H9 (cell line): Measurements from ENCODE around the gene IQGAP2. TPM values are rescaled to one million over a fixed set of nuclear protein-coding genes. Genes with fewer than 3 reads are reported as not detected.

Source experiments
- DNase-seq: peaks from one replicate; pipeline ENCODE4 v3.0.0-alpha.2; 2017
- H2AFZ ChIP-seq: one replicate; pipeline ENCODE4 v1.6.1; 2013; ENCODE audit warnings: mild to moderate bottlenecking, low read length, control low read depth, moderate library complexity
- H2AK5ac ChIP-seq: 2 replicates; pipeline ENCODE4 v1.6.1; 2013; ENCODE audit warnings: low read length, control low read depth, mixed read lengths; ENCODE audit not compliant: insufficient read length
- H2BK120ac ChIP-seq: one replicate; pipeline ENCODE4 v1.6.1; 2013; ENCODE audit warnings: low read depth, mild to moderate bottlenecking, low read length, control low read depth, inconsistent platforms; ENCODE audit not compliant: poor library complexity, severe bottlenecking
- H2BK12ac ChIP-seq: 2 replicates; pipeline ENCODE4 v1.6.1; 2013; ENCODE audit warnings: low read length, control low read depth, mixed read lengths, low read depth; ENCODE audit not compliant: insufficient read length
- H2BK15ac ChIP-seq: 2 replicates; pipeline ENCODE4 v1.6.1; 2013; ENCODE audit warnings: low read depth, low read length, control low read depth
- H2BK20ac ChIP-seq: one replicate; pipeline ENCODE4 v1.6.1; 2013; ENCODE audit warnings: low read depth, mild to moderate bottlenecking, low read length, control low read depth, inconsistent platforms; ENCODE audit not compliant: poor library complexity, severe bottlenecking
- H2BK5ac ChIP-seq: 2 replicates; pipeline ENCODE4 v1.6.1; 2013; ENCODE audit warnings: low read length, control low read depth, mixed read lengths; ENCODE audit not compliant: insufficient read length
- H3K14ac ChIP-seq: 2 replicates; pipeline ENCODE4 v1.6.1; 2013; ENCODE audit warnings: low read length, control low read depth; ENCODE audit not compliant: insufficient read depth
- H3K18ac ChIP-seq: 2 replicates; pipeline ENCODE4 v1.6.1; 2013; ENCODE audit warnings: low read depth, mild to moderate bottlenecking, mixed read lengths, low read length, control low read depth; ENCODE audit not compliant: insufficient read length
- H3K23ac ChIP-seq: 2 replicates; pipeline ENCODE4 v1.6.1; 2013; ENCODE audit warnings: low read length, control low read depth, mixed read lengths, low read depth; ENCODE audit not compliant: insufficient read length
- H3K23me2 ChIP-seq: 2 replicates; pipeline ENCODE4 v1.6.1; 2013; ENCODE audit warnings: low read depth, mild to moderate bottlenecking, mixed read lengths, low read length, control low read depth; ENCODE audit not compliant: insufficient read length, poor library complexity, severe bottlenecking
- H3K27ac ChIP-seq: 2 replicates; pipeline ENCODE4 v1.5.1; 2013; ENCODE audit warnings: low read length, control low read depth, mixed read lengths, low read depth; ENCODE audit not compliant: insufficient read length
- H3K27me3 ChIP-seq: 2 replicates; pipeline ENCODE4 v1.6.1; 2013; ENCODE audit warnings: low read length, control low read depth, inconsistent platforms; ENCODE audit not compliant: insufficient read depth
- H3K4ac ChIP-seq: 2 replicates; pipeline ENCODE4 v1.6.1; 2013; ENCODE audit warnings: low read depth, mild to moderate bottlenecking, control low read depth, inconsistent platforms, low read length, moderate library complexity
- H3K4me1 ChIP-seq: 2 replicates; pipeline ENCODE4 v1.6.1; 2013; ENCODE audit warnings: low read length, control low read depth, inconsistent platforms; ENCODE audit not compliant: insufficient read depth
- H3K4me2 ChIP-seq: 2 replicates; pipeline ENCODE4 v1.6.1; 2013; ENCODE audit warnings: low read length, control low read depth, mixed read lengths; ENCODE audit not compliant: insufficient read length, insufficient read depth
- H3K56ac ChIP-seq: 2 replicates; pipeline ENCODE4 v1.6.1; 2013; ENCODE audit warnings: low read depth, mild to moderate bottlenecking, mixed read lengths, low read length, control low read depth; ENCODE audit not compliant: insufficient read length
- H3K79me1 ChIP-seq: 2 replicates; pipeline ENCODE4 v1.6.1; 2013; ENCODE audit warnings: low read depth, mild to moderate bottlenecking, moderate library complexity, low read length, control low read depth, inconsistent platforms; ENCODE audit not compliant: insufficient read depth, poor library complexity, severe bottlenecking
- H3K79me2 ChIP-seq: 2 replicates; pipeline ENCODE4 v1.6.1; 2013; ENCODE audit warnings: low read length, control low read depth, inconsistent platforms; ENCODE audit not compliant: insufficient read depth
- H3K9ac ChIP-seq: 2 replicates; pipeline ENCODE4 v1.6.1; 2013; ENCODE audit warnings: low read length, control low read depth, mixed read lengths; ENCODE audit not compliant: insufficient read length; ENCODE audit errors: extremely low read depth
- H3K9me3 ChIP-seq: one replicate; pipeline ENCODE4 v1.6.1; 2013; ENCODE audit warnings: low read depth, low read length, inconsistent platforms; ENCODE audit not compliant: control insufficient read depth
- H3T11ph ChIP-seq: one replicate; pipeline ENCODE4 v1.6.1; 2013; ENCODE audit warnings: mild to moderate bottlenecking, low read length, control low read depth, inconsistent platforms
- H4K20me1 ChIP-seq: one replicate; pipeline ENCODE4 v1.6.1; 2013; ENCODE audit not compliant: control insufficient read depth, insufficient read length, insufficient read depth
- H4K5ac ChIP-seq: 2 replicates; pipeline ENCODE4 v1.6.1; 2013; ENCODE audit warnings: low read depth, mild to moderate bottlenecking, mixed read lengths, low read length, control low read depth; ENCODE audit not compliant: insufficient read length
- H4K8ac ChIP-seq: replicated peaks from 2 replicates; pipeline ENCODE4 v1.6.1; 2013; ENCODE audit warnings: low read length, control low read depth, mixed read lengths, low read depth; ENCODE audit not compliant: insufficient read length
- H4K91ac ChIP-seq: 2 replicates; pipeline ENCODE4 v1.6.1; 2013; ENCODE audit warnings: low read depth, mild to moderate bottlenecking, moderate library complexity, mixed read lengths, low read length, control low read depth; ENCODE audit not compliant: insufficient read length
- H3K27ac Mint-ChIP-seq, 3 experiments: 2 replicates in 2 of 3; 3 replicates in 1 of 3; pipeline ENCODE4 v1.8.0; 2020 to 2021; ENCODE audit warnings: mixed read lengths in 3 of 3, mild to moderate bottlenecking in 1 of 3, moderate library complexity in 1 of 3
- H3K27me3 Mint-ChIP-seq: 2 replicates; pipeline ENCODE4 v1.8.0; 2021; ENCODE audit warnings: low read depth, mild to moderate bottlenecking, moderate library complexity, mixed read lengths
- H3K36me3 Mint-ChIP-seq, 3 experiments: 2 replicates in 2 of 3; 3 replicates in 1 of 3; pipeline ENCODE4 v1.8.0; 2020 to 2021; ENCODE audit warnings: low read depth in 3 of 3, mixed read lengths in 3 of 3; ENCODE audit not compliant: insufficient read depth in 1 of 3
- H3K4me1 Mint-ChIP-seq, 2 experiments: 2 replicates each; pipeline ENCODE4 v1.8.0; 2020; ENCODE audit warnings: mixed read lengths in 2 of 2
- H3K4me3 Mint-ChIP-seq, 2 experiments: 2 replicates in 1 of 2; 3 replicates in 1 of 2; pipeline ENCODE4 v1.8.0; 2020 to 2021; ENCODE audit warnings: mild to moderate bottlenecking in 2 of 2, mixed read lengths in 2 of 2, moderate library complexity in 1 of 2
- H3K9me3 Mint-ChIP-seq, 2 experiments: 2 replicates in 1 of 2; 3 replicates in 1 of 2; pipeline ENCODE4 v1.8.0; 2020; ENCODE audit warnings: mild to moderate bottlenecking in 2 of 2, mixed read lengths in 2 of 2, moderate library complexity in 1 of 2
- CTCF ChIP-seq: fragments of 200-600 bp; sonication (generic); conservative IDR thresholded peaks from 3 replicates; pipeline ENCODE4 v1.8.0; 2021; ENCODE audit warnings: antibody characterized with exemption, mild to moderate bottlenecking
- WGBS: extraction: QIAGEN DNeasy Blood & Tissue Kit; methylation state at CpG from one replicate; pipeline ENCODE4 v1.1.7; 2013; ENCODE audit warnings: missing lambda C conversion rate, low lambda C conversion rate, mixed read lengths; ENCODE audit not compliant: insufficient read length; ENCODE audit errors: extremely low coverage; 5-methylcytosine and 5-hydroxymethylcytosine counted together
- total RNA-seq: library from RNA; stranded (reverse); gene quantifications from 2 replicates; pipeline ENCODE4 v1.2.1, GENCODE V29; 2021

IQGAP2 gene
- total RNA-seq, 1 experiment from 2014 or later: 22.5 TPM

DNA sequence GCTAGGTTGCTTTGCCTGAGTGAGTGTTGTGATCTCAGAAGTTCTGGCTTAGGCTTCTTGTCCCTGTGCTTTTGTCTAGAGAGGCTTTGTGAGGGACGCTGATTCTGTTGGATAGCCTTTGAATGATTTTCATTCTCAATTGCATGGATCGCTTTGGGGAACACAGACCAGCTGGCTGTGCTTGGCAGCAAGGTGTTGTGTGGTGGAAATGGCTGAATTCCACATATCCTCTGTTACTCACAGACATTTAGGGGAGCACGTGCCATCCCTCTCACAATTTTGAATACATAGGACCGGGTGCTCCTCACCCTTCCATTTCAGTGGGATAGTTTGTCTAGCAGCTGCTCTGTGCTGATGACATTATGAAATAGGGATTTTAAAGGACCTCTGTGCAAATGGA, 76.2 kb downstream of the IQGAP2 start:
- Histone ChIP-seq H3K9me3 (no peaks in the 10 kb centered on the region), H3K27me3 (no peaks in the 10 kb centered on the region), H2AK5ac (no peak overlapping the region), H4K20me1 (no peaks in the 10 kb centered on the region), H4K8ac (no peak overlapping the region), H4K5ac (no peak overlapping the region), H3T11ph (no peak overlapping the region), H3K4me1 (peaks cover 27% of the 10 kb centered on the region), H3K9ac (no peak overlapping the region), H3K18ac (no peak overlapping the region), H2BK120ac (no peak overlapping the region), H3K14ac (no peak overlapping the region), H3K23me2 (no peaks in the 10 kb centered on the region), H3K27ac (no peak overlapping the region), H2BK20ac (no peak overlapping the region), H2AFZ (no peak overlapping the region), H4K91ac (no peak overlapping the region), H2BK12ac (no peak overlapping the region), H3K4me2 (no peak overlapping the region), H3K4ac (no peak overlapping the region), H3K56ac (no peak overlapping the region), H2BK5ac (no peak overlapping the region), H3K79me2 (no peaks in the 10 kb centered on the region; the same call in 1 of the 2 replicates), H3K23ac (no peak overlapping the region), H3K79me1 (no peaks in the 10 kb centered on the region), H2BK15ac (no peak overlapping the region)
- Mint-ChIP-seq H3K27me3 (no peaks in the 10 kb centered on the region; the same call in 1 of the 2 replicates), H3K9me3 (no peaks in the 10 kb centered on the region), H3K4me1 (peaks cover 52 to 64% of the 10 kb centered on the region in 2 experiments), H3K27ac (peak overlapping the region in 2 of 3 experiments; percentile 21 to 26; a peak in 3 of 7 replicates), H3K4me3 (no peak overlapping the region), H3K36me3 (no peaks in the 10 kb centered on the region; a peak in 1 of 7 replicates)
- DNase-seq: no peak
- no peak for TF ChIP-seq CTCF
- no CpG with 5 or more reads among the region's 4 CpGs for WGBS
